Measurements from ENCODE around the gene KCNJ12.
"Not testable (repeated sequence)": the region's sequence is repeated elsewhere in the genome, so short reads cannot be mapped to it uniquely, and the experiment has no call there.

DNA sequence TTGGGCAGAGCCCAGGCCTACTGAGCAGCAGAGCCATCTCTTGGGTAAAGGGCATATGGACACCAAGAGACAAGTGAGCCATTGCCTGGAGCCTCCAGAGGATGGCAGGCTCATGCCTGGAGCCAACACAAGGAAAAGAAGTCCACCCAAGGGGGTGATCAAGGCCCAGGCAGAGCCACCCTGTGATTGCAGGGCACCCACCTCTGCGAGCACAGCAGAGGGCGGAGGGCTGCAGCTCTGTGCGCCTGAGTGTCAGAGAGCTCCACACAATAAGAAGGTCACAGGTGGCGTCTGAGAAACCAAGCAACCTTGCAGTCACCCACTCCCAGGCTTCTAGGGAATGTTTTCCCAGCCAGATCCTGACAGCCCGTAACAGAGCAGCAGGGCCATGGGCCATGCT is 57.8 kb downstream of the KCNJ12 start:
- TF ChIP-seq, protein P1, sequence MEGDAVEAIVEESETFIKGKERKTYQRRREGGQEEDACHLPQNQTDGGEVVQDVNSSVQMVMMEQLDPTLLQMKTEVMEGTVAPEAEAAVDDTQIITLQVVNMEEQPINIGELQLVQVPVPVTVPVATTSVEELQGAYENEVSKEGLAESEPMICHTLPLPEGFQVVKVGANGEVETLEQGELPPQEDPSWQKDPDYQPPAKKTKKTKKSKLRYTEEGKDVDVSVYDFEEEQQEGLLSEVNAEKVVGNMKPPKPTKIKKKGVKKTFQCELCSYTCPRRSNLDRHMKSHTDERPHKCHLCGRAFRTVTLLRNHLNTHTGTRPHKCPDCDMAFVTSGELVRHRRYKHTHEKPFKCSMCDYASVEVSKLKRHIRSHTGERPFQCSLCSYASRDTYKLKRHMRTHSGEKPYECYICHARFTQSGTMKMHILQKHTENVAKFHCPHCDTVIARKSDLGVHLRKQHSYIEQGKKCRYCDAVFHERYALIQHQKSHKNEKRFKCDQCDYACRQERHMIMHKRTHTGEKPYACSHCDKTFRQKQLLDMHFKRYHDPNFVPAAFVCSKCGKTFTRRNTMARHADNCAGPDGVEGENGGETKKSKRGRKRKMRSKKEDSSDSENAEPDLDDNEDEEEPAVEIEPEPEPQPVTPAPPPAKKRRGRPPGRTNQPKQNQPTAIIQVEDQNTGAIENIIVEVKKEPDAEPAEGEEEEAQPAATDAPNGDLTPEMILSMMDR (IDR thresholded peaks at IDR 0.05): not testable (repeated sequence)
- not testable (repeated sequence) for TF ChIP-seq POLR2A (IDR thresholded peaks at IDR 0.05)

All from adrenal gland (tissue), 5 donors.